T follicular helper cell (primary cell): Measurements from ENCODE around the gene DDX39A.
"Not testable (repeated sequence)": the region's sequence is repeated elsewhere in the genome, so short reads cannot be mapped to it uniquely, and the experiment has no call there.

Experiments used
- DNase-seq: peaks from one replicate; pipeline ENCODE4 v3.0.0-alpha.2; 2020; ENCODE audit warnings: low read depth
- total RNA-seq, 2 experiments: gene quantifications; one replicate each; lab custom pipeline; 2026; lab: John Stamatoyannopoulos, UW

Gene DDX39A
- total RNA-seq: 180 to 404 reads per million in 2 experiments

GRCh38 chr19:14419106-14419813 is at the start of gene DDX39A:
Gene DDX39A, minus strand, starts transcription at chr19:14419341. Its CDS starts 6,121 bp downstream, at chr19:14413220.
- peak; percentile 97 for DNase-seq

GRCh38 chr19:14467816-14468215 is 48.7 kb upstream of the DDX39A start:
- no peak for DNase-seq

GRCh38 chr19:14467391-14467790 is 48.2 kb upstream of the DDX39A start:
- DNase-seq: no peak

- DNase-seq: no peak
Measured at GRCh38 chr19:14463747-14464146, 44.6 kb upstream of the DDX39A start.

- not testable (repeated sequence) for DNase-seq
Measured at GRCh38 chr19:14462401-14462800, 43.3 kb upstream of the DDX39A start.

- DNase-seq: no peak
Measured at GRCh38 chr19:14460935-14461334, 41.8 kb upstream of the DDX39A start.

- no peak for DNase-seq
Measured at GRCh38 chr19:14459703-14460102, 40.6 kb upstream of the DDX39A start.

- DNase-seq: not testable (repeated sequence)
Measured at GRCh38 chr19:14452303-14452702, 33.2 kb upstream of the DDX39A start.

- no peak for DNase-seq
Measured at GRCh38 chr19:14450876-14451275, 31.7 kb upstream of the DDX39A start.

GRCh38 chr19:14450168-14450874 is 31.2 kb upstream of the DDX39A start:
- peak; percentile 49 for DNase-seq

- DNase-seq: no peak
Measured at GRCh38 chr19:14449321-14449720, 30.2 kb upstream of the DDX39A start.

- no peak for DNase-seq
Measured at GRCh38 chr19:14446336-14447036, 27.3 kb upstream of the DDX39A start.

- DNase-seq: no peak
Measured at GRCh38 chr19:14443632-14444216, 24.6 kb upstream of the DDX39A start.

- no peak for DNase-seq
Measured at GRCh38 chr19:14442891-14443631, 23.9 kb upstream of the DDX39A start.

- no peak for DNase-seq
Measured at GRCh38 chr19:14441041-14441938, 22.1 kb upstream of the DDX39A start.

GRCh38 chr19:14440049-14440448 is 20.9 kb upstream of the DDX39A start:
- DNase-seq: peak; percentile 59

GRCh38 chr19:14439014-14439413 is 19.9 kb upstream of the DDX39A start:
- no peak for DNase-seq

- no peak for DNase-seq
Measured at GRCh38 chr19:14437578-14438140, 18.5 kb upstream of the DDX39A start.

- no peak for DNase-seq
Measured at GRCh38 chr19:14435320-14436050, 16.3 kb upstream of the DDX39A start.
